Thymus (tissue), 11 donors: ENCODE measurements around the gene FRMD6. TPM values are rescaled to one million over a fixed set of nuclear protein-coding genes. Genes with fewer than 3 reads are reported as not detected.

Experiments used
- DNase-seq, 9 donors: peaks; one replicate each; pipeline ENCODE4 v3.0.0-alpha.2; 2013; ENCODE audit warnings: low spot score in 9 of 9, low read depth in 6 of 9, missing footprints in 1 of 9
- H3K27ac ChIP-seq, 2 donors: one replicate each; pipeline ENCODE4 v1.5.1; 2013; ENCODE audit warnings: control low read depth in 1 of 2, low read depth in 1 of 2, low read length in 1 of 2, mild to moderate bottlenecking in 1 of 2, moderate library complexity in 1 of 2
- H3K27me3 ChIP-seq, 2 donors: one replicate each; pipeline ENCODE4 v1.5.1; 2013; ENCODE audit warnings: low read length in 1 of 2; ENCODE audit not compliant: control insufficient read depth in 2 of 2, insufficient read depth in 1 of 2
- H3K36me3 ChIP-seq, 2 donors: one replicate each; pipeline ENCODE4 v1.5.1; 2013; ENCODE audit warnings: low read length in 1 of 2, mild to moderate bottlenecking in 1 of 2, moderate library complexity in 1 of 2; ENCODE audit not compliant: control insufficient read depth in 2 of 2, insufficient read depth in 2 of 2
- H3K4me1 ChIP-seq, 2 donors: one replicate each; pipeline ENCODE4 v1.5.1; 2013; ENCODE audit warnings: low read length in 2 of 2; ENCODE audit not compliant: control insufficient read depth in 2 of 2, insufficient read depth in 2 of 2
- H3K4me3 ChIP-seq, 2 donors: one replicate each; pipeline ENCODE4 v1.5.1; 2013; ENCODE audit warnings: low read length in 2 of 2, control low read depth in 1 of 2, mild to moderate bottlenecking in 1 of 2
- H3K9me3 ChIP-seq, 2 donors: one replicate each; pipeline ENCODE4 v1.5.1; 2013; ENCODE audit warnings: low read length in 1 of 2, mild to moderate bottlenecking in 1 of 2; ENCODE audit not compliant: control insufficient read depth in 2 of 2, insufficient read depth in 1 of 2
- WGBS: extraction: QIAGEN DNeasy Blood & Tissue Kit; methylation state at CpG from one replicate; pipeline ENCODE4 v1.1.7; 2013; 5-methylcytosine and 5-hydroxymethylcytosine counted together
- polyA plus RNA-seq: library from polyadenylated mRNA; stranded (reverse); fragments of 200-250 nt; gene quantifications from one replicate; pipeline ENCODE4 v1.2.3, GENCODE V29; 2013
- total RNA-seq: library from RNA; stranded (reverse); fragments of 120-200 nt; gene quantifications from one replicate; pipeline ENCODE4 v1.2.4, GENCODE V29; 2013
- donor health status: healthy.

Gene FRMD6
- total and polyA plus RNA-seq, 2 donors = 8.6 to 10.2 TPM

- Histone ChIP-seq H3K36me3 (no peaks in the 10 kb centered on the region), H3K4me1 (peaks cover 17 to 18% of the 10 kb centered on the region in 2 donors), H3K27me3 (peaks cover 0 to 13% of the 10 kb centered on the region in 2 donors), H3K27ac (peak overlapping the region; percentile 49 to 56), H3K4me3 (peak overlapping the region; percentile 64 to 86), H3K9me3 (no peaks in the 10 kb centered on the region)
- 4% methylated on average over 6 of the region's 6 CpGs for WGBS
- peak in 2 of 9 donors; percentile 1 to 46 for DNase-seq
Measured at GRCh38 chr14:51653079-51653774, 1.5 kb downstream of the FRMD6 start.

DNA sequence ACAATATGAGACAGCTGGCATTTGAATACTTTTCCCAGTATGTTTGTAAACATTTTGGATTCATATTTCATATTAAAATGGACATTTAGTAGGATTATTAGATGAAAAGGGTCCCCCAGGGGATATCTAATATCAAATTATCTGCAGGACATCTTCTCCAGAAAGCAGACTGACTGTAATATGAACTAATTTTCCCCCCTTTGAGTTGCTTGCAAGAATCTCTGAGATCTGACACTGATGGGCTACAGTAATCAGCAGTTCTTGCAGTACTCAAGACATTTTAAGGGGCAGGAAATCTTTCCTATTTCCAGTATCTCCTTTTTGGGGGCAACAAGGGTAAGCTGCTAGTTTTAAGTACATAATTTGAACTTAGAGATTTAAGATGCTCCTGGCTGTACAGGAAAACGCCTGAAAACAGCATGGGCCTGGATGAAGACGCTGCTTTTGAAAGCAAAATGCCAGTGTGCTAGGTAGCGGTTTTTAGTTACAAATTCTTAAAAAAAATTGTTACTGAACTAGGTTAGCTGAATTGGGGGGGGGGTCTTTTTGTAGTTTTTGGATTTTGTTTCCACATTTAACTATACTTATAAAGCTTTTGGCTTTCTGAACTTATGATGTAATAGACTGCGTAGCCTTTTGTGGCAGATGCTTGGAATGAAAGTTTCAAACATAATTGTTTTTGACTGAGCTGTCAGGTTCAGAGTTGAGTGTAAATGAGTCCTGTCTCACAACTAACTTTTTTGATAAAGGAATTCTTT is 2.2 kb downstream of the FRMD6 start:
- no peaks in the 10 kb centered on the region for H3K36me3 ChIP-seq
- no peak for DNase-seq
- peaks cover 17 to 18% of the 10 kb centered on the region in 2 donors for H3K4me1 ChIP-seq
- H3K9me3 ChIP-seq = no peaks in the 10 kb centered on the region
- 72% methylated on average over 4 of the region's 4 CpGs for WGBS
- peaks cover 0 to 13% of the 10 kb centered on the region in 2 donors for H3K27me3 ChIP-seq
- H3K27ac ChIP-seq = no peak overlapping the region
- H3K4me3 ChIP-seq = no peak overlapping the region

DNA sequence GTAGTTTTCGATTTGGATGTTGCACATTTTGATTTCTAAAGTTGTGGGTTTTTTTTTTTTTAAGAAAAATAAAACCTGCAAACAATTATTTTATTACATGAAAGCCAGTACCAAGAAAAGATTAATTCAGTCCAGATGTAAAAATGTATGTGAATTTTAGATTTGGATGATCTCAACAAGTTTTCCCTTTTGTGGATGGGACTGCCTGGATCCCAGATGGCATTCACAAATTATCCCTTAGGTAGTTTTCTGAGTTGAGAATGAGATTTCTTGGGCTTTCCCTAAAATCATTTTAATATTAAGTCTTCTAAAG is 2.8 kb downstream of the FRMD6 start:
- no peak overlapping the region for H3K4me3 ChIP-seq
- H3K27me3 ChIP-seq = peaks cover 0 to 13% of the 10 kb centered on the region in 2 donors
- H3K27ac ChIP-seq = no peak overlapping the region
- H3K4me1 ChIP-seq = peaks cover 17 to 18% of the 10 kb centered on the region in 2 donors
- no peaks in the 10 kb centered on the region for H3K9me3 ChIP-seq
- no peak for DNase-seq
- no peaks in the 10 kb centered on the region for H3K36me3 ChIP-seq
- 46% methylated on average over 1 of the region's 1 CpG for WGBS

GRCh38 chr14:51657762-51658161 is 6.1 kb downstream of the FRMD6 start:
- no peaks in the 10 kb centered on the region for H3K9me3 ChIP-seq
- no peak for DNase-seq
- 94% methylated on average over 1 of the region's 1 CpG for WGBS
- H3K27me3 ChIP-seq = no peaks in the 10 kb centered on the region
- H3K27ac ChIP-seq = no peak overlapping the region
- H3K4me3 ChIP-seq = no peak overlapping the region
- no peaks in the 10 kb centered on the region for H3K36me3 ChIP-seq
- H3K4me1 ChIP-seq = peaks cover 8 to 10% of the 10 kb centered on the region in 2 donors

- H3K27ac ChIP-seq = no peak overlapping the region
Measured at GRCh38 chr14:51658441-51659173, 6.9 kb downstream of the FRMD6 start.

GRCh38 chr14:51660741-51661140 is 9.0 kb downstream of the FRMD6 start:
- H3K9me3 ChIP-seq = no peaks in the 10 kb centered on the region
- no peaks in the 10 kb centered on the region for H3K4me1 ChIP-seq
- H3K36me3 ChIP-seq = no peaks in the 10 kb centered on the region
- WGBS = 99% methylated on average over 2 of the region's 2 CpGs
- no peaks in the 10 kb centered on the region for H3K27me3 ChIP-seq
- no peak overlapping the region for H3K27ac ChIP-seq
- DNase-seq = no peak
- H3K4me3 ChIP-seq = no peak overlapping the region

More at GRCh38 chr14:51658441-51659173, 6.9 kb downstream of the FRMD6 start:
- Histone ChIP-seq H3K9me3 (no peaks in the 10 kb centered on the region), H3K27me3 (no peaks in the 10 kb centered on the region), H3K36me3 (no peaks in the 10 kb centered on the region), H3K4me3 (no peak overlapping the region), H3K4me1 (peaks cover under 1 to 3% of the 10 kb centered on the region in 2 donors)
- 66% methylated on average over 6 of the region's 6 CpGs for WGBS
- no peak for DNase-seq

GRCh38 chr14:51661504-51661903 is 9.8 kb downstream of the FRMD6 start:
- H3K36me3 ChIP-seq = no peaks in the 10 kb centered on the region
- H3K27me3 ChIP-seq = no peaks in the 10 kb centered on the region
- no peaks in the 10 kb centered on the region for H3K9me3 ChIP-seq
- no peaks in the 10 kb centered on the region for H3K4me1 ChIP-seq
- no peak for DNase-seq
- no peak overlapping the region for H3K27ac ChIP-seq
- no peak overlapping the region for H3K4me3 ChIP-seq

DNA sequence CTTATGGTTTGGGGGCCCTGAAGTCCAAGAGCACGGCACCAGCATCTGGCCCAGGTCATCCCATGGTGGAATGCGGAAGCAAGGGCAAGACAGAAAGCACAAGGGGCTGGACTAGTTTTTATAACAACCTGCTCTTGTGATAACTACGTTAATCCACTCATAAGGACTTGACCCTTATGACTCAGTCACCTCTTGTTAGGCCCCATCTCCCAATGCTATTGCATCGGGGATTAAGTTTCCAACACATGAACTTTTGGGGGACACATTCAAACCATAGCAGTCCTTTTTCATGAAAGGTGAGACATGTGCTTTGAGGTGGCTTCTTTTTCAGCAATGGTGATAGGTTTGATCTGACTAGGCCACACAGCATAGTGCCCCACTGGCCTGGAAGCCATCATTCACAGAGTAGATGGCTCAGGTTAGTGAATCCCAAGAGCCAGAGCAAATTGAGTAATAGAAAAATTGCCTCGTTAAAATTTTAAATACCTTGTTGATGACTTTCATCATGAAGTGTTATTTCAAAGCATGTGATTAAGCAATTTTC is 12.1 kb downstream of the FRMD6 start:
- H3K36me3 ChIP-seq = no peaks in the 10 kb centered on the region
- DNase-seq = no peak
- H3K9me3 ChIP-seq = no peaks in the 10 kb centered on the region
- H3K4me1 ChIP-seq = no peaks in the 10 kb centered on the region
- 97% methylated on average over 5 of the region's 5 CpGs for WGBS
- H3K27me3 ChIP-seq = no peaks in the 10 kb centered on the region
- no peak overlapping the region for H3K4me3 ChIP-seq
- H3K27ac ChIP-seq = no peak overlapping the region

- Histone ChIP-seq H3K4me3 (no peak overlapping the region), H3K9me3 (no peaks in the 10 kb centered on the region), H3K4me1 (no peaks in the 10 kb centered on the region), H3K27me3 (no peaks in the 10 kb centered on the region), H3K27ac (no peak overlapping the region), H3K36me3 (no peaks in the 10 kb centered on the region)
- WGBS = 94% methylated on average over 3 of the region's 3 CpGs
- DNase-seq = no peak
Measured at GRCh38 chr14:51666070-51666469, 14.4 kb downstream of the FRMD6 start.
